Measurements from ENCODE around the gene CALD1.

DNA sequence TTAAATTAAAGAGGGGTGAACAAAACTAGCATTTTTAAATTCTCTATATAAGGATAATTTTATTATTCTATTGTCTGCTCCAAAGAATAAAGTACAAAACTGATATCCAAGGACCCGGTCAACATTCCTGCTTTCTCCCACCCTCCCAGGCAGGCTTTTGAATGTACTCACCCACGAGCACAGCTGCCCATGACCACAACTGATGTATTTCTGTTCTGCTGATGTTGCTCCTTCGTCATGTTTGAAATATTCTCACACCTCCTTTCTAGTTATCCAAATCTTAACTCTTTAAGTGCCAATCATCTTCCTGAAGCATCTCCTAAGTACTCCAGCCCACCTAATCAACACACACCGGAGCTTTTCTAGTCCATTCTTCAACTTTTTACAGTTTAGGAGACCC, 46.7 kb downstream of the CALD1 start:
- TF ChIP-seq POLR2A (IDR thresholded peaks at IDR 0.05) = no peak
- TF ChIP-seq, protein P1, sequence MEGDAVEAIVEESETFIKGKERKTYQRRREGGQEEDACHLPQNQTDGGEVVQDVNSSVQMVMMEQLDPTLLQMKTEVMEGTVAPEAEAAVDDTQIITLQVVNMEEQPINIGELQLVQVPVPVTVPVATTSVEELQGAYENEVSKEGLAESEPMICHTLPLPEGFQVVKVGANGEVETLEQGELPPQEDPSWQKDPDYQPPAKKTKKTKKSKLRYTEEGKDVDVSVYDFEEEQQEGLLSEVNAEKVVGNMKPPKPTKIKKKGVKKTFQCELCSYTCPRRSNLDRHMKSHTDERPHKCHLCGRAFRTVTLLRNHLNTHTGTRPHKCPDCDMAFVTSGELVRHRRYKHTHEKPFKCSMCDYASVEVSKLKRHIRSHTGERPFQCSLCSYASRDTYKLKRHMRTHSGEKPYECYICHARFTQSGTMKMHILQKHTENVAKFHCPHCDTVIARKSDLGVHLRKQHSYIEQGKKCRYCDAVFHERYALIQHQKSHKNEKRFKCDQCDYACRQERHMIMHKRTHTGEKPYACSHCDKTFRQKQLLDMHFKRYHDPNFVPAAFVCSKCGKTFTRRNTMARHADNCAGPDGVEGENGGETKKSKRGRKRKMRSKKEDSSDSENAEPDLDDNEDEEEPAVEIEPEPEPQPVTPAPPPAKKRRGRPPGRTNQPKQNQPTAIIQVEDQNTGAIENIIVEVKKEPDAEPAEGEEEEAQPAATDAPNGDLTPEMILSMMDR (IDR thresholded peaks at IDR 0.05) = no peak
- TF ChIP-seq POLR2AphosphoS5 (IDR thresholded peaks at IDR 0.05) = peak in 1 of 4 donors; percentile 41
